NCI-H345 treated with DMSO at 0.1 percent for 48 hours (cell line): ENCODE data around the gene CSNK1G2.

Experiments
- DNase-seq: peaks from one replicate; lab custom pipeline; 2025; ENCODE audit not compliant: unreplicated experiment; lab: John Stamatoyannopoulos, UW

CSNK1G2 gene

DNA sequence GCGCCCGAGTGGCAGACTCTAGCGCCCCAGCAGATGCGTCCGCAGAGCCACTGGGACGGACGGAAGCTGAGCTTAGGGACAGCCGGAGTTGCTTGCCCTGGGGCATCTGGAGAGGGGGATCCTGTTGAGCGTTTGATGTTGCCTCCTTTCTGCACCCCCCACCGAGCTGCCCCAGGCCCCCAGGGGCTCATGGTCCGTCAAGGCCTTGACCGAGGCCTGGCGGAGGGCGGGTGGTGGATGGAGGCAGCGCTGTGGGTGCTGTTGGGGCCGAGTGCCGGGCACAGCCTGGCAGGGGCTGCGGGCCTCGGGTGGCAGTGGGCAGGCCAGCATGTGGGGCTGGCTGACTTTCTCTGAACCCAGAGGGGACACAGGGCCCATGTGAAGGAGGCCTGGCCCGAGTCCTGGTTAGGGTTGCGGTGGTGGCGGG is 2.7 kb downstream of the CSNK1G2 start:
- DNase-seq: no peak

DNA sequence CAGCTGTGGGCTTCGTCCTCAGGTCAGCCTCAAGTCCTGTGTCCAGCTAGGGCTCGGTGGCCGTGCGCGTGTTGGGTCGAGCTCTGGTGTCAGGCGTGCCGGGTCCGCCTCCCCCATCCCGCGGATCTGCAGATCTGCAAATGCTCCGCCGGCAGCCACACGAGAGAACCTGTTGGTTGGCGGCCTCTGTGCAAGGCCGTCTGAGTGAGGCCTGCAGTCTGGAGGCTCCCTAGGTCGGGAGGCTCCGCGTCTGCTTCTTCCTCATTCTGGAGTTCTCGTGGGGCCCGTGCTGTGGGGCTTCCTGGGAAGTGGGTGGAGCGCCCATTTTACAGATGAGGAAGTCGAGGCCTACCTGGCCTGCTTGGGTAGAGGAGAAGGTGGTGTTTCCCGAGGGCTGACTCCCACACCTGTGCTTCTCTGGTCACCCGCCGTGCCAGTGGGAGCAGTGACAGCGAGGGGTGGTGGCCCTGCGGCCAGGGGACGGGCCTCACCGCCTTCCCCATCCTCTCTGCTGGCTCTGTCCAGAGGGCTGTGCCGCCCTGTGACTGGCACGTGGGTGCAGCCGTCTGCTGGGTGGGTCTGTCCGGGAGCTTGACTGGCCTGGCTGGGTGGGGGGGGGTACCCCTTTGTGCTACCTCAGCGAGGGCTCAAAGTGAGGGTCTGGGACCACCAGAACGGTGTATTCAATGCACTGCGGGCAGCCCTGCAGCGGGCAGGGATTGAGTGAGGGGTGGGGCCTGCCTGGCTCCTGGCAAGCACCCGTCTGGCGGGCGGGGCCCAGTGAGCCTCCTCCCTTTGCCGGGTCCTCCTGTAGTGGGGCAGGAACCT is 3.3 kb downstream of the CSNK1G2 start:
- no peak for DNase-seq

DNA sequence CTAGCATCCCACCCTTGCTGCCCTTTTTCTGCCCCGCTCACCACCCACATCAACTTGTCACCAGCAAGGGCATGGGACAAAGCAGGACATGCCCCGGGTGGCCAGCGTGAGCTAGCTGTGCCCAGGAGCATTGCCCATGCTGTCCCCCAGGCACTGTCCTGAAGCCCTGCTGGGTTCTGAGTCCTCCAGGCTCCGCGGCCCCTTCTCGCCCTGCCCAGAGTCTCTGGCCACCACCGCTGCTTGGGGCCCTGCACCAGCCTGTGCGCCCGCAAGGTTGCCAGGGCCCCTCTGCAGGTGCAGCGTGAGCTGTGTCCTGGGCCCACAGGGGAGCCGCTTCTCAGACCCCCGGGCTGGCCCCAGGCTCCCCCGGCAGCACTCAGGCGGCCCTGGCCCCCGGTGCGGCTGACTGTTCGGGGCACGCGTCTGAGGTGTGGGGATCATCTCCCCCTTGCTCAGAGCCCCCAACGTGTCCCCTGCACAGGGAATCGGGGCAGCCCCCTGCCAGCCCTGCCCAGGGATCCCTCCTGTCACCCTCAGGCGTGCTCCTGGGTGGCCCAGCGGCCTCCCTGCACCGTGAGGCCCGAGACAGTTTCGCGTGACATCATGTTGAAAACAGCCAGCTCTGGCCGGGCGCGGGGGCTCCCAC is 4.1 kb downstream of the CSNK1G2 start:
- no peak for DNase-seq

DNA sequence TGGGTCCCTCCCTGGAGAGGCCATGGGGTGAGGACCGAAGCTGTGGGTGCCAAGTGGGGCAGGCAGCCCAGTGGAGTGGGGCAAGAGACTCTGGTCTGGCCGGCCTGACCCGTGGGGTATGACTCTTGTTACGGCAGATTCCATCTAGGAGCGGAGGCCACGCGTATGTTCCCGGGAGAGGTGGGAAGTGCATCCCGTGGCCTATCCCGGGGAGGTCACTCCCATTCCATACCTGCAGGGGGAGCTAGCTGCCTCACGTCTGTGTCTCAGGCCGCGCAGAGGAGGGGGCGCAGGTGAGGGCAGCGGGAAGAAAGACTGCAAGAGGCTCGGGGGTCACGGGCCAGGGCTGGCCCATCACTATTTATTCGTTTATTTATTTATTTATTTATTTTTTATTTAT is 4.9 kb downstream of the CSNK1G2 start:
- no peak for DNase-seq

DNA sequence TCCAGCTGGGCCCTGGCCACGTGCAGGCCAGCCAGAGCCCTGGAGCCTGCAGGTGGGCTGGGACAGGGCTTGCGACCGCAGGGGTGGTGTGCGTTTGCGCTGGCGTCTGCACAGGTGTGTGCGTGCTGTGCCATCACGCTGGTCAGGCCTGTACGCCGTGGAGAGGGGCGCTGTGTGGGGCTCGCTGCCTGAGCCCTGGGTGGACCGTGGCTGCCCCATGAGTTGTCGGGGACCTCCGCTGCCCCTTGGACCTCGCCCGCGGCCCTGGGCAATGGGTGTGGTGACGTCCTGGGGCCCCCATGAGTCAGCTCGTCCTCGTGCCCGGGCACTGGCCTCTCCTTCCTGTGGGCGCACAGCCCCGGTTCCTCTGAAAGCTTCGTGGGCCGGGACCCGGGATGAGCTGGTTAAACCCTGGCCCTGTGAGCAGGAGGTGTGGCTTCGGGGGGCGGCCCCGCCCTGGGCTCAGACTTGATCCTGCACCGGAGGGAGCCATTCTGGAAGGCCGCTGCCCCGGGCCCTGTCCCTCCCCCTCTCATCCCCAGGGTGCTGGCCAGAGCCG is 6.8 kb downstream of the CSNK1G2 start:
- no peak for DNase-seq

DNA sequence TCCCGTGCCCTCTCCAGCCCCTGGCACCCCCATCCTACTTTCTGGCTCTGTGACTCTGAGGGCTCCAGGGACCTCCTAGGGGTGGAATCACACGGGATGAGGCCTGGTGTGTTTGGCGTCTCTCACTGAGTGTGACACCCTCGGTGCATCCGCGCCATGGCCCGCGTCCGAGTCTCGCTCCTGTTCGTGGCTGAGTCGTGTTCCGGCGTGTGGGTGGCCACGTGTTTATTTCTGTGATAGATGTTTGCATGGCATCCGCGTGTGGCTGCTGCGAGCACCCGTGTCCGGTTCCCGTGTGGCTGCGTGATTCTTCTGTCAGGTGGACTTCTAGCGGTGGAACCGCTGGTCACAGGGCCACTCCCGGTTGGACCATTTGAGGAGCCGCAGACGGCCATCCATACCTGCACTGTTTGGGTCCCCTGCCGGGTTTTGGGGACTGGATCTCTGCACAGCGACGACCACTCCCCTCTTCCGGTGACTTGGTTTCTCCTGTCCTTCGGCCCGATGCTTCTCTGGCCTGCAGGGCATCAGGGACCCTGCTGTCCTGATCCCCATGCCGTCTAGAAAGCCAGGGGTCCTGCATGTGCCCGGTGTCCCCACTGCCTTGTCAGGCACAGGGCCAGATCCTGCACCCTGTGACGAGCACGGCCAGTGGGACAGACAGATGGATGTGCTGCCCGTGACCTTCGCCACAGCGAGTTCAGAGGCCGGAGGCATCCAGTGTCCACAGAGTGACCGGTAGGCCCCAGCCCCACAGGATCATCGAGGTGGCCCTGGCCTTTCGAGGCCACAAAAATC is 8.5 kb downstream of the CSNK1G2 start:
- DNase-seq: no peak

DNA sequence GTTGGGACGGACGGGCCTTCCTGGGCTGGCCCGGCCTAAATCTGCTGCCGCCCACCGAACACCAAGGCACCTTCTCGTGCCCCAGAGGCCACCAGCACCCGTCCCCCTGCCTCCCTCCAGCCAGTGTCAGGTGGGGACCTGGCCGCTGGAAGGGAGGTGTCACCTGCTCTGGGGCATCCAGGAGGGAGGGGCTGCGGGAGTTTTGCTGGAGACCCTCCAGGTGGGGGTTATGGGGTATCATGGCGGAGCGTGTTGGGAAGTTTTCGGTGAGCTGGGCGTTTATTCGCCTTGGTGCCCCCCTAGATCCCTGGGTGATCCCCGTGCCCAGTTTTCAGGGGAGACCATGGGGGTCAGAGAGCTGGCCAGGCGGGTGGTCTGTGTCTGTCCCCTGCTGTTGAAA is 9.7 kb downstream of the CSNK1G2 start:
- no peak for DNase-seq

DNA sequence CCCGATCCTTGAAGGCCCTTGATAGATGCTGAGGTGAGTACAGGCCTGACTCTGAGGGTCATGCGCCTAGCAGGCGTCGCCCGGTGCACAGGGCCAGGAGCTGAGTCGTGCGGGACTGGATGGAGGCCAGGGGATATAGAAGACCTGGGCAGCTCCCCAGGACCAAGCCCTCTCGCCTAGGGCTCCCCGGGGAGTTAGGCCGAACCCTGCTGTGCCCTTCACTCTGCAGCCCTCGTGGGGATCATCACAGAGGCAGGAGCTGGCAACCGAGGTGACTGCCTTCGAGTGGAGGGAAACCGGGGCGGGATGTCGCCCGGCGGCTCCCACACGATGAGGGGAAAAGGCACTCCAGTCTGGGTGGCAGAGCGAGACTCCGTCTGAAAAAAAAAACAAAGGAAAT is 11.7 kb downstream of the CSNK1G2 start:
- no peak for DNase-seq

DNA sequence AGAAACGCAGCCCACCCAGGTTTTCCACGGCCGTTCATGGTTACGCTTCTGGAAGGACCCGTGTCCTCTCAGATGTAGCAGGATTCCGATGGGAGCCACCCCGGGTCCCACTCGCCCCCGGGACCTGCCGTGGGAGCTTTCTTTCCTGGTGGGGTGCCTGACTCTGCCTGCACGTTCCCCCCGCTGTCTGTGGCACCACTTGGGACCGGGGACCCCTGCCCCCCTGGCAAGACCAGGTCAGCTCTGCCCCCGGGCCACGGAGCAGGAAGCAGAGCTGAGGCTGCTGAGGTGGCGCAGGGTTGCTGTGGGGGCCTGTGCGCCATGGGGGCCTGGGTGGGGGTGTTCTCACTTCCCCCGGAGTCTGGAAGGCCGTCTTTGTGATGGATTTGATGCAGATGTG is 12.1 kb downstream of the CSNK1G2 start:
- no peak for DNase-seq

DNA sequence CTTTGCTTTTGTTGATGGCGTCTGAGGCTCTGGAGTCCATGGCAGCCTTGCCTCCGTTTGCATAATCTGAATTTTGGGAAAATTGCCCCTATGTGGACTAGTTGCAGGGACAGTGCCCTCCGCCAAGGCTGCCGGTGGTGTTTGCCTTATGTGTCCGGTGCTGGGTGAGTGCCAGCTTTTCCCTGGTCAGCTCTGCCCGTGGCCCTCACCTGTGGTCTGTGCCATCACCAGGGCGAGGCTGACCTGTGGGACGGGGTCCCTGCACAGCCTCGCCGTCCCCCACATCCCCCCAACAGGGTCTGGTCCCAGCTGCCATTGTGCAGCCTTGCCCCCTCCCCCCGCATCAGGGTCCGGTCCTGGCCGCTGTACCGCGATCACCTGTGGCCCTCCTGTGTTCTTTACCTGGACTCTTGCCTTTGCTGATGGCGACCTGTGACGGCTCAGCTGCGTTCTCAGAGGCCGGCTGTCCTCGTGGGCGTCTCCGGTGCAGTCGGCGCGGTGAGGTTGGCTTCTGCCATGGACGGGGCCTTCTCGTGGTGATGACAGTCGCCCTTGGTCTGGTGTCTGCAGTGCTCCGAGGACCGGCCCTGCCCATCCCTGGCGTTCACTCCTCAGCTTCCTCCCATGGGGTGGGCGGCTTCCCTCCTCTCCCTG is 12.6 kb downstream of the CSNK1G2 start:
- DNase-seq: no peak

DNA sequence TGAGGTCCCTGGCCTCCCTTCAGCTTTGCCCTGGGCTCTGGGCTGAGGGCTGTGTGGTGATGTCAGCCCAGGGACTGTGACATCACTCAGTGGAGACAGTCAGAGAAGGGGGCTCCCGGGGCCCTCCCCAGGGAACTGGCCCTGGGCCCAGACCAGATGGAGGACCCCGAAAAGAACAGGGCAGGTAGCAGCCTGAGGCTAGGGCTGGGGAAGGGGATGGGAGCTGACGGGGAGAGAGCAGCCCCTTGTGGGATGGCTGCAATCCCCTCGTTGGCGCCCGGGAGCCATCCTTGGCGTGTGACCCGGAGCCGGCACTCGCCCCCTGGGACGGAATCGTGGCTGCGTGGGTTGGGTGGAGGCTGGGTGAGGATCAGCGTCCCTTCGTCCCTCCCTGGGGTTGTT is 13.6 kb downstream of the CSNK1G2 start:
- no peak for DNase-seq

DNA sequence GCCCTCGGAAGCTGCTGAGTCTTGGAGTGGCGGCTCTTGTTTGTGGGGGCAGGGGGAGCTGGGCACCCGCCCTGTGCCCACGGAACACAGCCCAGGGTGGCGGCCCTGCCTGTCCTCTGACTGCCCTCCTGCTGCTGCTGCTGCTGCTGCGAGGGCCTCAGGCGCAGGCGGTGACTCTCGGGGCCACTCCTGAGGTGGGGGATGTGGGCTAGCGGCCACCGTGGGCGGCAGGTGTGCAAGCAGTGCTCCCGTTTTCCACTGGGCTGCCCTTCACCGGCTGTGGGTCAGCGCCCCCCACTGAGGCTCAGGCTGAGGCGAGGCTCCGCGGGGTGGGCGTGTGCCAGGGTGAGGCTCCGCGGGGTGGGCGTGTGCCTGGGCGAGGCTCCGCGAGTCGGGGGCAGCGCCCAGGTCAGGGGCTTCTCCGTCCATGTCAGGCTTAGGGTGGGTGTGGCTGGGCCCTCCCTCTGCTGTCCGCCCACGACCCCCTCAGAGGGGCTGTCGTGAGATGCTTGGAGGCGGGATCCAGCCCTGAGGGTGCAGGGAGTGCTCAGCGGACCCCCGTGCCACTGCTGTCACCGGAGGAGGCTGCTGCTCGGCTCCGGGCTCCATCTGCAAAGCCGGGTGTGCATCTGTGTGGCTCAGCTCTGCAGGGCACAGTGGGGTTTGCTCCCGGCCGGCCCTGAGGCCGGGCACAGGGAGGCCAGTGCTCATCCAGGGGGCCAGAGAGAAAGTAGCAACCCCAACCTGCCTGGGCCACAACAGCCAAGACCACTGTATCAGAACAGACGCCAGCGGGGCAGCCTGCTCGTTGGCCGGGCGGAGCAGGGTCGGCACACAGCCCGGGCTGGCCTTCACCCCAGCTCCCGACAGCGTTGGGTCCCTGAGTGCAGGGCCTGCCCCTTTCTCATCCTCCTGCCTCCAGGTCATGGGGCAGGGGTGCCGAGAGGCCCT is 14.5 kb downstream of the CSNK1G2 start:
- no peak for DNase-seq

DNA sequence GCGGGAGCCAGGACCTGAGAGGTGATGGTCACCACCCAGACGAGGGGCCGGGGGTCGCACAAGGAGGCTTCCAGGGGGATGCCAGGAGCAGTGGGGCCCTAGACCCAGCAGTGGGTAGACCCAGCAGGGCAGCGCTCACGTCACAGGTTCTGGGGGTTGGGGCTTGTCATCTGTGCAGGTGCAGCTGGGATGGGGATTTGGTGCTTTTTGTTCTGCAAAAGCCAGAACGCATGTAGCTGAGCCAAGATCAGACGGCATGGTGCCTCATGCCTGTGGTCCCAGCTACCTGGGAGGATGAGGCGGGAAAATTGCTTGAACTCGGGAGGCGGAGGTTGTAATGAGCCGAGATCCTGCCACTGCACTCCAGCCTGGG is 15.1 kb downstream of the CSNK1G2 start:
- DNase-seq: no peak

DNA sequence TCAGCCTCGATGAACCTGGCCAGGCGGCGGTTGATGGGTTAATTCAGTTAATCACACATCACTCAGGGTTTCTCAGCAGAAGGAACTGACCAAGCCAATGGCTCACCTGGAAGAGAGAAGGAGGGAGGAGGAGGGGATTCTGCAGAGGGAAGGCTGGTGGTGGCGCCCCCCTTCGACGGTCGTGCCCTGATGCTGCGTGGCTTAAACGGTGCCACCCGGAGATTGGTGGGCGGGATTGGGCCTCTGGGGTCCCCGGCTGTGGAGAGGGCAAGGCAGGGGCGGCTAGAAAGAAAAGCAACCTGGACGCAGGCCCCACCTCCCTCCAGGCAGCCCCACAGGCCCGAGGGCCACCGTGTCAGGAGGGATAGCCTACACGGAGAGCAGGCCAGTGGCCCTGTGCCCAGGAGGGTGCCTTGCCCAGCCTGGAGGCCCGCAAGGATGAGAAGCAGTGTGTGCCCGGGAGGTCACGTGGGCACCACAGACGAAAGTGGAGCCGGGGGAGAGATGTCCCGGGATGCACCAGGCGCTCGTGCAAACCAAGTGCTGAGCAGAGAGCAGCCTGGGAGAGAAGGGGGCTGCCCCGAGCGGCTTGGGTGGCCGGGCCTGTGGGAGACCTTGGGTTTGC is 16.0 kb downstream of the CSNK1G2 start:
- DNase-seq: no peak

DNA sequence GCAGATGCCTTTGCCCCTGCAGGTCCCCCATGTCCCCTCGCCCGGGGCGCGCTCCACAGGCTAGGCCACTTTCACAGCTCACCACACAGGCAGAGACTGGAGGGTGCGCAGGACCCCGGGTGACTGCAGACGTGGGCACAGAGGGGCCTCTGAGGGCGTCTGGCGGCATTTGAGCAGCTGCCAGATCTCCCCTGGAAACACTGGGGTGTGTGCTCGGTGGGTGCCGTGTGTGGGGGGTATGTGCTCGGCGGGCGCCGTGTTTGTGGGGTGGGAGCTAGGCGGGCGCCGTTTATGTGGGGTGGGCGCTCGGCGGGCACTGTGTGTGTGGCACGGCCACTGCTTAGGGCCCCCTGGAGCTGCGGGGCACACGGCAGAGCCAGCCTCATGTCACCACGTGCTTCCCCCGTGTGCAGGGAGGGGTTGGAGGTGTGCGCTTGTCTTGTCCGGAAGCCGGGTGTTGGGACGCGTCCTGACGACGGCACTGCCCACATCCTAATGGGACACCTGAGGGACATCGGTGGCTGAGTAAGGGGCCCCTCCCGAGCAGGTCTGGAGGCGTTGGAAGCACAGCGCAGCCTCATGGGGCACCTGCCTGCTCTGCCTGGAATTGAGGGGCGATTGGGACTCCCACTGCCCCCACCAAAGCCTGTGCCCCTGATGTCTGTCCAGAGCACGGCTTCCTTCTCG is 16.7 kb downstream of the CSNK1G2 start:
- DNase-seq: no peak

DNA sequence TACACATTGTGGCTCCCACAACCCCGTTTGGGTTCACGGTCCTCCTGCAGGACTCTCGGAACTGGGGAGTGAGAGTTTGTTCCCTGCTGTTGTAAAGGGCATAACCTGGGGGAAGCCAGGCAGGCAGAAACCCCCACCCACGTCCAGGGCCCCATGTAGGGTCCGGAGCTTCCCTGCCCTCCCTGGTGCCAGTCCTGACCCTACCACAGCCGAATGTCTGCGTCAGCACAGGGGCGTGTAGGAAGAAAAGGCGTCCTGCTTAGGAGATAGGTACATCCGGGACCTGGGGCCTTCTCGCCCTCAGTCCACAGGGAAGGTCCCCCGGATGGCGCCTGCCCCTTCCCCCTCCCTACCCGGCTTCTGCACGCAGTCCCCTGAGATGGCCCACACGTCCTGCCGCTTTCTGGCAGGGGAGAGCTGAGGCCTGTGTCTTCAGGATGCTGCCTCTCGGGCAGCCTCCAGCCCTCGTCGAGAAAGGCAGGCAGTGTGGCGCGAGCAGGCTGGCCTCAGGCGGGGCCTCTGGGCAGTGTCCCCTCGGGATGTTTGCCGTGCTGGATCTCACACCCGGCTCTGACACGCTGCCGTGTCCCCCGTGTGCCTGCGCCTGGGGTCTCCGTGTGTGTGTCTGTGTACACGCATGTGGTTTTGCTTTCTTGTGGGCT is 19.1 kb downstream of the CSNK1G2 start:
- DNase-seq: no peak

DNA sequence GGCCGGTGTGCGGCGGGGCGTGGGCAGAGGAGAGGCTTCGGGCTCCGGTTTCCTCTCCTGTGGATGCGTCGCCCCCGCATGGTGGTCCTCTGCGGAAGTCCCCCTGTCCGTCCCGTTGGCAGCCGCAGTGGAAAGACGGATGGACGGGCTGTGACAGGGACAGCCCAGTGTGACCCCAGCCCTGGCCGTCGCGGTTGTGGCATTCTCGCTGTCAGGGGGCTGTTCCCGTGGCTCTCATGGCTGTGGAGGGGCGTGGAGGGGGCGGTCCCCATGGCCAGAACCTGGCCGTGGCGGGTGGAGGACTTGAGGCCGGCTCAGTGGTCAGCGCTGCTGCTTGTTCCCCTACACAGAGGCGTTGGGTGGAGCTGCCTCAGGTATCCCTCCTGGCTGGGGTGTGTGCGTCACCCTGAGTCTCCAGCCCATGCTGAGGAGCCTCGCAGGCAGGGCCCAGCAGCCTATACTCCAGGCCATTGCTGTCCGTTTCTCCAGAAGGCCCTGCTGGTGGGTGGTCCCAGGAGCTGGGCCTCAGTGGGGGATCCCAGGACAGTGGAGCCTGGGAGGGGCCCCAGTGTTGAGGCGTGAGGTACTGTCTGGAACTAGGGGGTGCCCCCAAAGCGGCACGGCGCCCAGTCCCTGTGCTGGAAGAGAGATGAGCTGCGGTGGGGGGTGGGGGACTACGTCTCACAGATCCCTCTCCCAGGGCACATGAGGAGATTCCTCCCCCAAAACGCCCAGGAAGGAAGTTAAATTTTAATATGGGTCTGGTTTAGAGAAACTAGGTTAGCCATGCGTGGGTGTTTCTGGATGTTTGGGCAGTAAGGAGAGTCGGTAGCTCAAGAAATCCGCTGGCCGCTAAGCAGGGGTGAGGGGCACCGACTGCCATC is 20.3 kb downstream of the CSNK1G2 start:
- no peak for DNase-seq
